Activated naive CD8-positive, alpha-beta T cell treated with anti-CD3 and anti-CD28 coated beads, Interleukin-2, amount 10 ng/mL, durations not matched to agents 7 days and 5 days (primary cell): Measurements from ENCODE around the gene REXO5. TPM values are rescaled to one million over a fixed set of nuclear protein-coding genes. Genes with fewer than 3 reads are reported as not detected.
"Not testable (repeated sequence)": the region's sequence is repeated elsewhere in the genome, so short reads cannot be mapped to it uniquely, and the experiment has no call there.

Source experiments
- ATAC-seq: fragments of 150-1000 bp; cut with Tn5 transposase; one replicate; pipeline ENCODE4 v1.10.0; 2021; ENCODE audit warnings: low read depth, moderate library complexity
- POLR2A ChIA-PET: fragments of 350-600 bp; sonication (Branson Sonifier 250); formaldehyde crosslinking; loops from one replicate; lab custom pipeline; 2021; ENCODE audit warnings: antibody characterized with exemption; lab: Charles Lee
- DNase-seq: peaks from one replicate; pipeline ENCODE4 v3.0.0; 2021
- H3K27ac Mint-ChIP-seq: one replicate; pipeline ENCODE4 v1.8.0; 2022; ENCODE audit warnings: mild to moderate bottlenecking, mixed read lengths
- H3K27me3 Mint-ChIP-seq: one replicate; pipeline ENCODE4 v1.8.0; 2022; ENCODE audit warnings: mild to moderate bottlenecking, moderate library complexity, mixed read lengths
- H3K36me3 Mint-ChIP-seq: one replicate; pipeline ENCODE4 v1.8.0; 2021; ENCODE audit warnings: mild to moderate bottlenecking, mixed read lengths
- H3K4me1 Mint-ChIP-seq: one replicate; pipeline ENCODE4 v1.8.0; 2021; ENCODE audit warnings: mixed read lengths
- H3K4me3 Mint-ChIP-seq: one replicate; pipeline ENCODE4 v1.8.0; 2022; ENCODE audit warnings: mild to moderate bottlenecking, moderate library complexity, mixed read lengths
- H3K9me3 Mint-ChIP-seq: one replicate; pipeline ENCODE4 v1.8.0; 2021; ENCODE audit warnings: mixed read lengths
- total RNA-seq, 2 experiments: library from RNA; stranded (reverse); gene quantifications; one replicate each; pipeline ENCODE4 v1.2.3, GENCODE V29; 2021

REXO5 gene
- total RNA-seq, 2 experiments from 2014 or later: 12.4 to 13.7 TPM

- Mint-ChIP-seq H3K9me3 (no peaks in the 10 kb centered on the region), H3K4me1 (peaks cover 22% of the 10 kb centered on the region), H3K27me3 (no peaks in the 10 kb centered on the region), H3K27ac (no peak overlapping the region), H3K4me3 (no peak overlapping the region), H3K36me3 (peaks cover 38% of the 10 kb centered on the region)
- POLR2A ChIA-PET: no interaction called here
- ATAC-seq (no peak), DNase-seq (no peak)
These were observed 54.0 kb downstream of the REXO5 start for GRCh38 chr16:20860361-20860760.

- DNase-seq, POLR2A ChIA-PET, H3K27me3 Mint-ChIP-seq, H3K9me3 Mint-ChIP-seq, ATAC-seq, H3K4me3 Mint-ChIP-seq, H3K27ac Mint-ChIP-seq: not testable (repeated sequence)
- Mint-ChIP-seq H3K36me3 (peaks cover 37% of the 10 kb centered on the region), H3K4me1 (peaks cover 27% of the 10 kb centered on the region)
These were observed 54.7 kb downstream of the REXO5 start for GRCh38 chr16:20860995-20861394.

- Mint-ChIP-seq H3K9me3 (no peaks in the 10 kb centered on the region), H3K4me1 (peaks cover 29% of the 10 kb centered on the region), H3K27ac (no peak overlapping the region), H3K4me3 (no peak overlapping the region), H3K36me3 (peaks cover 38% of the 10 kb centered on the region), H3K27me3 (no peaks in the 10 kb centered on the region)
- DNase-seq: no peak
- no peak for ATAC-seq
- POLR2A ChIA-PET: no interaction called here
These were observed 56.0 kb downstream of the REXO5 start for GRCh38 chr16:20862162-20862960.

- H3K27ac Mint-ChIP-seq: not testable (repeated sequence)
- Mint-ChIP-seq H3K36me3 (peaks cover 46% of the 10 kb centered on the region), H3K4me1 (peaks cover 41% of the 10 kb centered on the region)
These were observed 58.0 kb downstream of the REXO5 start for GRCh38 chr16:20864376-20864775.

GRCh38 chr16:20865420-20866131 is 59.2 kb downstream of the REXO5 start:
- Mint-ChIP-seq H3K36me3 (peaks cover 41% of the 10 kb centered on the region), H3K9me3 (no peaks in the 10 kb centered on the region), H3K4me1 (peaks cover 45% of the 10 kb centered on the region), H3K27ac (peak overlapping the region; percentile 18), H3K27me3 (no peaks in the 10 kb centered on the region), H3K4me3 (no peak overlapping the region)
- ATAC-seq (no peak), DNase-seq (no peak)
- POLR2A ChIA-PET: interaction anchor here (0.8 to 1.3 kb wide), 2 partner anchors 9 to 35 kb away, joined by 4 to 5 read pairs; partner anchors contain the start of genes DCUN1D3 and LYRM1

More at GRCh38 chr16:20864376-20864775, 58.0 kb downstream of the REXO5 start:
- POLR2A ChIA-PET, H3K27me3 Mint-ChIP-seq, H3K9me3 Mint-ChIP-seq, DNase-seq, H3K4me3 Mint-ChIP-seq, ATAC-seq: not testable (repeated sequence)

GRCh38 chr16:20866145-20866772 is 59.9 kb downstream of the REXO5 start:
- Mint-ChIP-seq H3K36me3 (peaks cover 40% of the 10 kb centered on the region), H3K9me3 (no peaks in the 10 kb centered on the region), H3K4me3 (no peak overlapping the region), H3K27me3 (no peaks in the 10 kb centered on the region), H3K4me1 (peaks cover 46% of the 10 kb centered on the region), H3K27ac (peak overlapping the region; percentile 31)
- ATAC-seq (no peak), DNase-seq (no peak)
- POLR2A ChIA-PET: interaction anchor here (1.3 kb wide), 1 partner anchor 34 kb away, joined by 4 read pairs; the partner anchor contains the start of genes DCUN1D3 and LYRM1

GRCh38 chr16:20866801-20867200 is 60.5 kb downstream of the REXO5 start:
- peaks cover 41% of the 10 kb centered on the region for H3K36me3 Mint-ChIP-seq
- H3K4me1 Mint-ChIP-seq: peaks cover 51% of the 10 kb centered on the region
- H3K9me3 Mint-ChIP-seq: no peaks in the 10 kb centered on the region
- POLR2A ChIA-PET: no interaction called here
- DNase-seq: no peak
- ATAC-seq: no peak
- H3K27ac Mint-ChIP-seq: no peak overlapping the region
- no peak overlapping the region for H3K4me3 Mint-ChIP-seq
- H3K27me3 Mint-ChIP-seq: no peaks in the 10 kb centered on the region

GRCh38 chr16:20867585-20867984 is 61.3 kb downstream of the REXO5 start:
- Mint-ChIP-seq H3K27me3 (no peaks in the 10 kb centered on the region), H3K36me3 (peaks cover 38% of the 10 kb centered on the region), H3K4me1 (peaks cover 56% of the 10 kb centered on the region), H3K27ac (no peak overlapping the region), H3K9me3 (no peaks in the 10 kb centered on the region), H3K4me3 (no peak overlapping the region)
- POLR2A ChIA-PET: interaction anchor here (1.4 kb wide), 1 partner anchor 17 kb away, joined by 3 read pairs; no protein-coding TSS in a partner anchor
- ATAC-seq (no peak), DNase-seq (no peak)

- DNase-seq (no peak), ATAC-seq (no peak)
- H3K9me3 Mint-ChIP-seq: no peaks in the 10 kb centered on the region
- H3K27ac Mint-ChIP-seq: peak overlapping the region; percentile 6
- POLR2A ChIA-PET: interaction anchor here (1.4 kb wide), 1 partner anchor 19 kb away, joined by 3 read pairs; no protein-coding TSS in a partner anchor
- H3K27me3 Mint-ChIP-seq: no peaks in the 10 kb centered on the region
- H3K36me3 Mint-ChIP-seq: peaks cover 35% of the 10 kb centered on the region
- peaks cover 65% of the 10 kb centered on the region for H3K4me1 Mint-ChIP-seq
- H3K4me3 Mint-ChIP-seq: no peak overlapping the region
These were observed 62.6 kb downstream of the REXO5 start for GRCh38 chr16:20868890-20869289.

- no peak for ATAC-seq
- POLR2A ChIA-PET: interaction anchor here (0.8 kb wide), 1 partner anchor 33 kb away, joined by 4 read pairs; no protein-coding TSS in a partner anchor
- Mint-ChIP-seq H3K27ac (no peak overlapping the region), H3K4me1 (peaks cover 69% of the 10 kb centered on the region), H3K36me3 (peaks cover 30% of the 10 kb centered on the region), H3K27me3 (no peaks in the 10 kb centered on the region), H3K4me3 (no peak overlapping the region), H3K9me3 (no peaks in the 10 kb centered on the region)
- no peak for DNase-seq
These were observed 63.9 kb downstream of the REXO5 start for GRCh38 chr16:20870122-20870820.

- no peaks in the 10 kb centered on the region for H3K27me3 Mint-ChIP-seq
- POLR2A ChIA-PET: interaction anchor here (1.5 kb wide), 1 partner anchor 29 kb away, joined by 8 read pairs; the partner anchor contains the start of genes DCUN1D3 and LYRM1
- no peak overlapping the region for H3K27ac Mint-ChIP-seq
- H3K9me3 Mint-ChIP-seq: no peaks in the 10 kb centered on the region
- no peak for ATAC-seq
- H3K4me1 Mint-ChIP-seq: peaks cover 70% of the 10 kb centered on the region
- H3K36me3 Mint-ChIP-seq: peaks cover 27% of the 10 kb centered on the region
- no peak overlapping the region for H3K4me3 Mint-ChIP-seq
- DNase-seq: no peak
These were observed 64.9 kb downstream of the REXO5 start for GRCh38 chr16:20871258-20871657.

- Mint-ChIP-seq H3K27ac (peak overlapping the region; percentile 97), H3K4me1 (peaks cover 68% of the 10 kb centered on the region), H3K9me3 (peaks cover 1% of the 10 kb centered on the region), H3K4me3 (no peak overlapping the region), H3K36me3 (peaks cover 26% of the 10 kb centered on the region), H3K27me3 (no peaks in the 10 kb centered on the region)
- ATAC-seq (no peak), DNase-seq (no peak)
- POLR2A ChIA-PET: interaction anchor here (1.5 to 4.2 kb wide), 2 partner anchors 28 kb away, joined by 8 to 51 read pairs; partner anchors contain the start of genes DCUN1D3 and LYRM1
These were observed 65.9 kb downstream of the REXO5 start for GRCh38 chr16:20871941-20872815.
